Activated T-cell treated with anti-CD3 and anti-CD28 coated beads, Interleukin-2, amount 50 U/mL, for 72 hours (primary cell): ENCODE measurements around the gene SYCE1. TPM values are rescaled to one million over a fixed set of nuclear protein-coding genes. Genes with fewer than 3 reads are reported as not detected.
"Not testable (repeated sequence)": the region's sequence is repeated elsewhere in the genome, so short reads cannot be mapped to it uniquely, and the experiment has no call there.

ENCODE experiments used
- ATAC-seq, 2 donors: fragments of 150-1000 bp; cut with Tn5 transposase; replicated peaks in 1 of 2; 2 replicates each; pipeline ENCODE4 v1.10.0; 2021; ENCODE audit warnings: moderate library complexity in 2 of 2, mild to moderate bottlenecking in 1 of 2
- DNase-seq, 2 donors: peaks; one replicate each; pipeline ENCODE4 v3.0.0; 2021 to 2022; ENCODE audit warnings: mixed read lengths in 1 of 2
- H3K27ac Mint-ChIP-seq: one replicate; pipeline ENCODE4 v1.8.0; 2022; ENCODE audit warnings: mild to moderate bottlenecking, moderate library complexity, mixed read lengths
- H3K27me3 Mint-ChIP-seq: one replicate; pipeline ENCODE4 v1.8.0; 2022; ENCODE audit warnings: low read depth, mixed read lengths
- H3K36me3 Mint-ChIP-seq, 2 donors: one replicate each; pipeline ENCODE4 v1.8.0; 2022; ENCODE audit warnings: mixed read lengths in 2 of 2, mild to moderate bottlenecking in 1 of 2; ENCODE audit not compliant: insufficient read depth in 2 of 2
- H3K4me1 Mint-ChIP-seq: one replicate; pipeline ENCODE4 v1.8.0; 2022; ENCODE audit warnings: low read depth, mixed read lengths
- H3K4me3 Mint-ChIP-seq, 2 donors: one replicate each; pipeline ENCODE4 v1.8.0; 2022; ENCODE audit warnings: mild to moderate bottlenecking in 2 of 2, mixed read lengths in 2 of 2, moderate library complexity in 2 of 2
- H3K9me3 Mint-ChIP-seq, 2 donors: one replicate each; pipeline ENCODE4 v1.8.0; 2022; ENCODE audit warnings: mixed read lengths in 2 of 2
- total RNA-seq, 2 donors: library from RNA; stranded (reverse); gene quantifications; one replicate each; pipeline ENCODE4 v1.2.3, GENCODE V29; 2022

Gene SYCE1
- total RNA-seq, 2 donors from 2014 or later = 0.37 to 3.2 TPM

GRCh38 chr10:133523631-133524203 is 41.7 kb downstream of the SYCE1 start:
- Mint-ChIP-seq H3K27ac (no peak overlapping the region), H3K27me3 (peaks cover 52% of the 10 kb centered on the region), H3K36me3 (peaks cover 9 to 14% of the 10 kb centered on the region in 2 donors), H3K4me3 (no peak overlapping the region), H3K4me1 (peaks cover 11% of the 10 kb centered on the region), H3K9me3 (peaks cover 2 to 5% of the 10 kb centered on the region in 2 donors)
- no peak for DNase-seq
- ATAC-seq = no peak

DNA sequence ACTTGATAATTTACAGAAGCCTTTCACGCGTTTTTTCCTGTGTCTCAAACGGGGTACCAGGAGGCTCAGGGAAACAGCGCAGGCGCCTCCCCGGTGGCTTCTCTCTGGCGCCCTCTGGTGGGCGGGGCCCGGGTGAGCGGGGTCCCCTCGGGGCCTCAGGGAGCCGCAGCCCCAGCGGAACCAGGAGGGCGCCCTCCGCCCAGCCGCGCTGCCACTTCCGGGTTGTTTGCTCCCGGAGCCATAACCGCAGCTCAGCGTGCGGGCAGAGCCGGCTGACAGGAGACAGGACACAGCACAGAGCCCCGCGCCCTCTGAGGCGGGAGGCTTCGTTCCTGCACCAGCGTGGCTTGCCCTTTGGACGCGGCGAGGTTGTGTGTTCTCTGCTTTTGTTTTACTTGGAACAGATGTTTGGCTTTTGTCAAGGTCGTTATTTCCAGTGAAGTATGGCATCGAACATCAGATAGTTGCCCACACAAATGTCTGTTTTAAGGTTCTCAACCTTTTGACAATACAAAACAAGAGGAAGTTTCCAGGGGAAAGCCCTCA is 45.1 kb downstream of the SYCE1 start:
- DNase-seq (peak; percentile 93 to 98), ATAC-seq (peak; percentile 99)
- Mint-ChIP-seq H3K4me3 (peak overlapping the region; percentile 73 to 79), H3K36me3 (peaks cover 9 to 15% of the 10 kb centered on the region in 2 donors), H3K4me1 (peaks cover 11% of the 10 kb centered on the region), H3K27ac (no peak overlapping the region), H3K27me3 (peaks cover 41% of the 10 kb centered on the region), H3K9me3 (peaks cover 2 to 5% of the 10 kb centered on the region in 2 donors)

DNA sequence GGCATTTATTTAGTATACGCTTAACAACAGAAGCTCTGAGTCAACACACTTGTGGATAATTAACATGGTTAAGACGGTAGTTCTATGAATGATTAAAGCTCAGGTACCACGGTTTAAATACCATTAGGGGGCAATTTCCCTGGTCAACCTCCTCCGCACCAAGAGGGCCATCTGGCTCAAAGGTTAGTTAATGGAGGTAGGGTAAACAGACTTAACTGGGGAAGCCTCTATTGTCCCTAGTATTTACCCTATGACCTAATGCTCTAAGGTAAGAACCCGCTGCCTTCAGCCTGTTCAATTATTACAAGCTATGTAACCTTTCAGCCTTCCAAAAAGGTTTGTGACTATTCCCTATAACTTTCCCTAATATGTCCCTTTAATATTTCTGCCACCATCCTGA is 46.9 kb downstream of the SYCE1 start:
- not testable (repeated sequence) for H3K4me3 Mint-ChIP-seq, H3K9me3 Mint-ChIP-seq
- H3K27me3 Mint-ChIP-seq = peaks cover 48% of the 10 kb centered on the region

DNA sequence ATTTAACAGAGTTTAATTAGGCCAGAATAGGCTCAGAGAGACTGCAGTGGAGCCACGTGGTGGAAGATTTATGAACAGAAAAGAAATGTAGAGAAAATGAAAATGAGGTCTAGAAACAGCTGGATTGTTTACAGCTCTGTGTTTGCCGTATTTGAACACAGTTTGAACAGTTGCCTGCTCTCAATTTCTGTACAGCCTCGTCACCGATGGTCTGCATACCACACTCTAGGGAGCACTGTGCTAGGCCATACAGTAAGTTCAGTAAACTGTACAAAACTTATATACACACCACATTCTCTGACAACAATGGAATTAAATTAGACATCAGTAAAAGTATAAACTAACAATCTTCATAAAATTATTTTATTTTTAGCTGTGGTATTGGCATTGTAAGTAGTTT is 49.3 kb downstream of the SYCE1 start:
- Mint-ChIP-seq H3K27ac (no peak overlapping the region), H3K36me3 (peaks cover 2 to 4% of the 10 kb centered on the region in 2 donors), H3K4me3 (no peak overlapping the region), H3K27me3 (peaks cover 50% of the 10 kb centered on the region), H3K9me3 (no peaks in the 10 kb centered on the region), H3K4me1 (peaks cover 10% of the 10 kb centered on the region)
- no peak for DNase-seq
- ATAC-seq = no peak

More for the DNA sequence above, 46.9 kb downstream of the SYCE1 start:
- DNase-seq, ATAC-seq, H3K27ac Mint-ChIP-seq: not testable (repeated sequence)
- Mint-ChIP-seq H3K4me1 (peaks cover 11% of the 10 kb centered on the region), H3K36me3 (peaks cover 9 to 15% of the 10 kb centered on the region in 2 donors)

DNA sequence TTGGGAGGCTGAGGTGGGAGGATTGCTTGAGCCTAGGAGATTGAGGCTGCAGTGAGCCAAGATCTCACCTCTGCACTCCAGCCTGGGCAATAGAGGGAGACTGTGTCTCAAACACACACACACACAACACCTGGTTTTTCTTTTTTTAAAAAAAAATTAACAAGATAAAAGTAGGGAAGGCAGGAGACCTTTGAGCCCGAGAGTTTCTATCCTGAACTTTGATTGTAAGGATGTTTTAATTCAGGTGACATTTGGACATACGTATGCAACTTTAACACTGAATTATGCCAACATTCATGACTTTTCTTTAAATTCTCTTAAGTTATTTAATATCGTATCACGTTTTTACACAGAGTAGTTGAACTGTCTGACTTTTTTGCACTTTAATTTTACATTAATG is 49.9 kb downstream of the SYCE1 start:
- peaks cover 0 to 1% of the 10 kb centered on the region in 2 donors for H3K36me3 Mint-ChIP-seq
- peaks cover 44% of the 10 kb centered on the region for H3K27me3 Mint-ChIP-seq
- H3K9me3 Mint-ChIP-seq = no peaks in the 10 kb centered on the region
- H3K27ac Mint-ChIP-seq = no peak overlapping the region
- no peak for ATAC-seq
- DNase-seq = no peak
- no peak overlapping the region for H3K4me3 Mint-ChIP-seq
- H3K4me1 Mint-ChIP-seq = peaks cover 6% of the 10 kb centered on the region

DNA sequence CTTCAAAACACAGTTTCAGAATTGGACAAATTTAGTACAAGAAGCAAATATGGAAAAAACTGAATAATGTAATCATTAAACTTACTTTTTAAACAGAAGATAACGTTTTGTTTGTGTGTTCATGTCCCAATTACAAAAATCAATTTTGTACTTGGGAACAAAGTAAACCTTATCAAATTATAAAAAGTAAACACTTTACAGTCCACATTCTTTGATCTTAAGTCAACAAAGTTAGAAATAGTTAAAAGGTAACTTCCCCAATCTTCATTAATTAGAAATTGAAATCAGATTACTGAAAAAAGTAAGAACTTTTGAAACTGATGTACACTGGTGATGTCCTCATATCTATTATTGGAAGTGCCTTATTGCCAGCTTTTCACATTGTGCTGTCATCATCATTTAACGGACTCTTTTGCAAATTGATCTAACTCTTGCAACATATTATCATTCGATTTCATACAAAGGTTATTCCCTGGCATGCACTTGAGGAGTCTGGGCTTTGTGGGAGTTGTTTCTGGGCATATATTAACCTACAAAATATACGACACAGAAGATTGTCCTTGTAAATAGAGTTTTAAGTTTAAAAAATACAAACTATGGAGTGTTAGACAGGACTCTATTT is 53.4 kb downstream of the SYCE1 start:
- Mint-ChIP-seq H3K4me3 (no peak overlapping the region), H3K27ac (no peak overlapping the region), H3K9me3 (peaks cover 5 to 6% of the 10 kb centered on the region in 2 donors), H3K27me3 (peaks cover 48% of the 10 kb centered on the region), H3K36me3 (peaks cover 2 to 9% of the 10 kb centered on the region in 2 donors), H3K4me1 (no peaks in the 10 kb centered on the region)
- no peak for DNase-seq
- ATAC-seq = no peak

DNA sequence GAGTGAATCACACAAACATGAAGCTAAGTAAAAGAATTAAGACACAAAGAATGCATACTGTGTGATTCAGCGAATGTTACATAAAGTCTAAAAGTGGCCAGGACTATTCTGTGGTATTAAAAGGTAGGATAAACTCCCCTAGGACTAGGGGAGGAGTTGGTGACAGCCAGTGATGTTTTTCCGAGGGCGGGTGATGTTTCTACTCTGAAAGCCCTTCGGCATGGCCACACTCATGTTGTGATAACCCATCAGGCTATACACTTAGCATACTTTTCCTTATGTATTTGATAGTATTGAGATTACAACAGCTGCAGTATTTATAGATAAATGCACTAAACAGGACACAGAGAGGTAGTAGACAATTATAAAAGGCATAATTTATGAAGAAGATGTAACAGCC is 54.0 kb downstream of the SYCE1 start:
- Mint-ChIP-seq H3K9me3 (peaks cover 5 to 6% of the 10 kb centered on the region in 2 donors), H3K4me1 (no peaks in the 10 kb centered on the region)

GRCh38 chr10:133509700-133510099 is 55.7 kb downstream of the SYCE1 start:
- Mint-ChIP-seq H3K27me3 (peaks cover 44% of the 10 kb centered on the region), H3K4me1 (no peaks in the 10 kb centered on the region), H3K27ac (no peak overlapping the region), H3K9me3 (peaks cover 5 to 6% of the 10 kb centered on the region in 2 donors), H3K4me3 (no peak overlapping the region), H3K36me3 (peaks cover 2 to 9% of the 10 kb centered on the region in 2 donors)
- ATAC-seq (no peak), DNase-seq (no peak)

More for the DNA sequence above, 54.0 kb downstream of the SYCE1 start:
- Mint-ChIP-seq H3K27me3 (peaks cover 44% of the 10 kb centered on the region), H3K4me3 (no peak overlapping the region), H3K27ac (no peak overlapping the region), H3K36me3 (peaks cover 2 to 9% of the 10 kb centered on the region in 2 donors)
- ATAC-seq = no peak
- no peak for DNase-seq

Other genes starting within 250 kb of the SYCE1 start
- under 1 TPM in 1 of 2 donors, not detected in 1; 0.09 TPM for gene CALY, start 228.7 kb downstream of the SYCE1 start, total RNA-seq
- gene PRAP1, start 218.2 kb downstream of the SYCE1 start, total RNA-seq = not detected
- 10 to 100 TPM; 14.9 to 17.1 TPM for gene FUOM, start 207.6 kb downstream of the SYCE1 start, total RNA-seq
- 10 to 100 TPM; 47.2 to 53.1 TPM for gene ECHS1, start 192.2 kb downstream of the SYCE1 start, total RNA-seq
- gene PAOX, start 186.3 kb downstream of the SYCE1 start, total RNA-seq = 10 to 100 TPM; 12.4 to 13.8 TPM
- gene MTG1, start 171.4 kb downstream of the SYCE1 start, total RNA-seq = 10 to 100 TPM; 58.0 to 67.2 TPM
- gene SPRN, start 141.0 kb downstream of the SYCE1 start, total RNA-seq = not detected
- gene SCART1, start 111.6 kb downstream of the SYCE1 start, total RNA-seq = 1 to 10 TPM; 3.3 to 3.9 TPM
- gene CYP2E1, start 38.2 kb downstream of the SYCE1 start, total RNA-seq = 1 to 10 TPM in 1 of 2 donors, under 1 TPM in 1; 0.83 to 1.4 TPM
- gene FRG2B, start 61.2 kb upstream of the SYCE1 start, total RNA-seq = not detected